ENCODE results near the gene PMPCA. TPM values are rescaled to one million over a fixed set of nuclear protein-coding genes. Genes with fewer than 3 reads are reported as not detected.

PMPCA gene
- total RNA-seq, 3 donors from 2014 or later (not counting 1 experiment from before 2014, with no cell fraction given) = 78.3 to 84.8 (median 79.3) TPM

GRCh38 chr9:136431782-136432350 lies 21.4 kb downstream of the PMPCA start:
- no peaks in the 10 kb centered on the region for H3K9me3 Mint-ChIP-seq
- H3K36me3 Mint-ChIP-seq = no peaks in the 10 kb centered on the region
- WGBS (ENCODE audit: insufficient coverage) = 98% methylated on average over 36 of the region's 36 CpGs
- H3K27me3 Mint-ChIP-seq (ENCODE audit: low read depth in 2 of 2) = no peaks in the 10 kb centered on the region
- Histone ChIP-seq H3K9me3 (ENCODE audit: control insufficient read depth, insufficient read depth, low read length) (no peaks in the 10 kb centered on the region), H3K27ac (ENCODE audit: low read length) (no peak overlapping the region), H3K4me3 (ENCODE audit: low read length) (no peak overlapping the region), H3K36me3 (ENCODE audit: control insufficient read depth, insufficient read depth, low read length) (peaks cover 5% of the 10 kb centered on the region), H3K27me3 (ENCODE audit: control insufficient read depth, insufficient read depth, low read length) (no peaks in the 10 kb centered on the region), H3K4me1 (ENCODE audit: control insufficient read depth, insufficient read depth, low read length) (peaks cover 4% of the 10 kb centered on the region)
- no peak for TF ChIP-seq CTCF (IDR thresholded peaks at IDR 0.05)
- DNase-seq (no peak), ATAC-seq (no peak)
- intact Hi-C loops (cut with micrococcal nuclease) = no loop called here
- peaks cover 8 to 12% of the 10 kb centered on the region in 2 donors for H3K4me1 Mint-ChIP-seq
- no peak overlapping the region for H3K27ac Mint-ChIP-seq
- H3K4me3 Mint-ChIP-seq = no peak overlapping the region

- Histone ChIP-seq H3K4me3 (ENCODE audit: low read length) (no peak overlapping the region), H3K36me3 (ENCODE audit: control insufficient read depth, insufficient read depth, low read length) (peaks cover 5% of the 10 kb centered on the region), H3K9me3 (ENCODE audit: control insufficient read depth, insufficient read depth, low read length) (no peaks in the 10 kb centered on the region), H3K27ac (ENCODE audit: low read length) (no peak overlapping the region), H3K4me1 (ENCODE audit: control insufficient read depth, insufficient read depth, low read length) (peaks cover 11% of the 10 kb centered on the region), H3K27me3 (ENCODE audit: control insufficient read depth, insufficient read depth, low read length) (no peaks in the 10 kb centered on the region)
- Mint-ChIP-seq H3K4me3 (no peak overlapping the region), H3K4me1 (peaks cover 14 to 19% of the 10 kb centered on the region in 2 donors), H3K36me3 (no peaks in the 10 kb centered on the region), H3K9me3 (no peaks in the 10 kb centered on the region), H3K27ac (no peak overlapping the region), H3K27me3 (ENCODE audit: low read depth in 2 of 2) (no peaks in the 10 kb centered on the region)
- WGBS (ENCODE audit: insufficient coverage) = 91% methylated on average over 26 of the region's 26 CpGs
- intact Hi-C loops (cut with micrococcal nuclease) = no loop called here
- no peak for TF ChIP-seq CTCF (IDR thresholded peaks at IDR 0.05)
- ATAC-seq (no peak), DNase-seq (no peak)
Measured at GRCh38 chr9:136432591-136432990, 22.1 kb downstream of the PMPCA start.

- no peak for TF ChIP-seq CTCF (IDR thresholded peaks at IDR 0.05)
- no peaks in the 10 kb centered on the region for H3K9me3 ChIP-seq (ENCODE audit: control insufficient read depth, insufficient read depth, low read length)
- no peak overlapping the region for H3K27ac Mint-ChIP-seq
- peaks cover 17% of the 10 kb centered on the region for H3K4me1 ChIP-seq (ENCODE audit: control insufficient read depth, insufficient read depth, low read length)
- H3K4me3 ChIP-seq (ENCODE audit: low read length) = no peak overlapping the region
- peaks cover 14 to 25% of the 10 kb centered on the region in 2 donors for H3K4me1 Mint-ChIP-seq
- DNase-seq = no peak
- no peak overlapping the region for H3K4me3 Mint-ChIP-seq
- no peaks in the 10 kb centered on the region for H3K27me3 ChIP-seq (ENCODE audit: control insufficient read depth, insufficient read depth, low read length)
- no peaks in the 10 kb centered on the region for H3K36me3 Mint-ChIP-seq
- WGBS (ENCODE audit: insufficient coverage) = 95% methylated on average over 36 of the region's 36 CpGs
- no peaks in the 10 kb centered on the region for H3K27me3 Mint-ChIP-seq (ENCODE audit: low read depth in 2 of 2)
- intact Hi-C loops (cut with micrococcal nuclease) = no loop called here
- ATAC-seq = no peak
- no peak overlapping the region for H3K27ac ChIP-seq (ENCODE audit: low read length)
- no peaks in the 10 kb centered on the region for H3K9me3 Mint-ChIP-seq
- H3K36me3 ChIP-seq (ENCODE audit: control insufficient read depth, insufficient read depth, low read length) = peaks cover 5% of the 10 kb centered on the region
Measured at GRCh38 chr9:136433043-136433715, 22.7 kb downstream of the PMPCA start.

Data from natural killer cell (primary cell).